Kidney (tissue), 14 donors: ENCODE data around the gene C11orf42. TPM values are rescaled to one million over a fixed set of nuclear protein-coding genes. Genes with fewer than 3 reads are reported as not detected.

Source experiments
- DNase-seq, 5 donors: peaks; one replicate each; pipeline ENCODE4 v3.0.0-alpha.2; 2013 to 2020
- FAIRE-seq: peaks from 2 replicates; lab custom pipeline; 2012; peaks lifted over from hg19 to GRCh38; lab: Jason Lieb, UNC
- H3K27ac ChIP-seq, 2 donors: one replicate each; pipeline ENCODE4 v1.7.0; 2013; ENCODE audit warnings: low read depth in 2 of 2, low read length in 2 of 2, inconsistent platforms in 1 of 2
- H3K27me3 ChIP-seq: one replicate; pipeline ENCODE4 v1.7.1; 2013; ENCODE audit warnings: low read length, inconsistent platforms; ENCODE audit not compliant: control insufficient read depth, insufficient read depth
- H3K36me3 ChIP-seq, 3 donors: one replicate each; pipeline versions ENCODE4 v1.7.0 to v1.7.1; 2013; ENCODE audit warnings: low read length in 3 of 3, control low read depth in 1 of 3, inconsistent platforms in 1 of 3; ENCODE audit not compliant: insufficient read depth in 3 of 3, control insufficient read depth in 2 of 3
- H3K4me1 ChIP-seq, 3 donors: one replicate each; pipeline versions ENCODE4 v1.7.0 to v1.7.1; 2013; ENCODE audit warnings: low read length in 3 of 3, inconsistent platforms in 1 of 3, low read depth in 1 of 3; ENCODE audit not compliant: control insufficient read depth in 2 of 3, insufficient read depth in 2 of 3
- H3K4me3 ChIP-seq, 3 donors: one replicate each; pipeline versions ENCODE4 v1.7.0 to v1.8.1; 2013; ENCODE audit warnings: low read length in 3 of 3, control low read depth in 1 of 3, inconsistent platforms in 1 of 3
- H3K9ac ChIP-seq, 3 donors: one replicate each; pipeline versions ENCODE4 v1.7.0 to v1.7.1; 2013; ENCODE audit warnings: low read length in 3 of 3, control low read depth in 1 of 3, inconsistent platforms in 1 of 3
- H3K9me3 ChIP-seq, 3 donors: one replicate each; pipeline versions ENCODE4 v1.7.0 to v1.7.1; 2013; ENCODE audit warnings: low read length in 3 of 3, control low read depth in 1 of 3, inconsistent platforms in 1 of 3; ENCODE audit not compliant: control insufficient read depth in 2 of 3, insufficient read depth in 1 of 3
- intact Hi-C: fragments of 100-400 bp; cut with DNase I; formaldehyde crosslinking; loops from one replicate; pipeline ENCODE4 v1.11.1; 2022
- polyA plus RNA-seq: library from polyadenylated mRNA; stranded (reverse); fragments of 350-450 nt; fragmentation: Illumina TruSeq; extraction: RNeasy Lipid Tissue Mini Kit (QIAGEN cat#74804); gene quantifications from one replicate; pipeline ENCODE4 v1.2.3, GENCODE V29; 2014; ENCODE audit warnings: low read depth, low replicate concordance; ENCODE audit not compliant: insufficient read depth
- total RNA-seq: library from RNA; stranded (reverse); fragmentation: NEBNext Ultra II Directional; extraction: Animal tissue kit (Norgen Biotek cat#: 25700); gene quantifications from one replicate; pipeline ENCODE4 v1.2.1, GENCODE V29; 2021
- TF ChIP-seq, protein P1 (sequence below): IDR thresholded peaks from 3 replicates; pipeline ENCODE4 v1.5.1; 2012; ENCODE audit warnings: mild to moderate bottlenecking, moderate library complexity, borderline replicate concordance; ENCODE audit not compliant: insufficient read depth; ENCODE audit errors: extremely low read depth
- donor health status: control.
- donor health status: control.
- donor health status: control.
- donor health status: control.
- donor health status: control.
- donor health status: DM: yes; HTN: yes; CAD: no.
- donor health status: Normal renal cell carcinoma (clear cell type).

The C11orf42 gene
- total and polyA plus RNA-seq, 2 donors from 2014 or later = not detected

DNA sequence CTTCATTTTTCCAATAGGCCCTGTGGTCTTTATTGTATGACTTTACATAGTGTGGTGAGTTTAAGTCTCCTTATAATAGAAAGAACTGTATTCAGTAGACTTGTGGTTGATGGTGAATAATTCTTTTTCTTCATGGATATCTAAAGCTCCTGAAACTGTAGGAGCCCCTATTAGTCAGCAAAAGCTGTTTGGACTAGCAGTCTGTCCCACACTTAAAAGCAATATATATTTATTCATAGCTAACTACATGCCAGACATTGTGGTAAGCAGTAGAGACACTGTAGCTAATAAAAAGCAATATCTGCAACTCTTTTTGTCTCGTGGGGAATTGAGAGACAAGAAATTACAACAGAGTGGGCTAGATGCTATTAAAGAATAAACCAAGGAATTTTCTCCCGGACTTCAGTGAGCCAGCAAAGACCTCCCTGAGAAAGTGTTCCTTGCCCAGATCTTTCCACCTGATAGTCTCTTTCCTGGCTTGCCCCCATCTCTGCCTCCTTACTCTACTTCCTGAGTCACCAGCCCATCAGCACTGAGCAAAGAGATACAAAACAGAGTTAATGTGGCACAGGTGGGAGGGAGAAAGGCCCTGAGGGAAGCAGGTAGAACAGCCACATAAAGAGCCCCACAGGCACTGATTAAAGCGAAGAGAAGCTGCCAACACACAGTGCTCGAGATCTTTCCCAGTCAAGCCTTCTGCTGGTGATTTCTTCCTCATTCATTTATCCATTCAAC, 7.7 kb upstream of the C11orf42 start:
- Histone ChIP-seq H3K36me3 (no peaks in the 10 kb centered on the region), H3K27ac (no peak overlapping the region), H3K27me3 (no peaks in the 10 kb centered on the region), H3K9ac (no peak overlapping the region), H3K4me1 (no peaks in the 10 kb centered on the region), H3K9me3 (no peaks in the 10 kb centered on the region), H3K4me3 (no peak overlapping the region)
- TF ChIP-seq, protein P1, sequence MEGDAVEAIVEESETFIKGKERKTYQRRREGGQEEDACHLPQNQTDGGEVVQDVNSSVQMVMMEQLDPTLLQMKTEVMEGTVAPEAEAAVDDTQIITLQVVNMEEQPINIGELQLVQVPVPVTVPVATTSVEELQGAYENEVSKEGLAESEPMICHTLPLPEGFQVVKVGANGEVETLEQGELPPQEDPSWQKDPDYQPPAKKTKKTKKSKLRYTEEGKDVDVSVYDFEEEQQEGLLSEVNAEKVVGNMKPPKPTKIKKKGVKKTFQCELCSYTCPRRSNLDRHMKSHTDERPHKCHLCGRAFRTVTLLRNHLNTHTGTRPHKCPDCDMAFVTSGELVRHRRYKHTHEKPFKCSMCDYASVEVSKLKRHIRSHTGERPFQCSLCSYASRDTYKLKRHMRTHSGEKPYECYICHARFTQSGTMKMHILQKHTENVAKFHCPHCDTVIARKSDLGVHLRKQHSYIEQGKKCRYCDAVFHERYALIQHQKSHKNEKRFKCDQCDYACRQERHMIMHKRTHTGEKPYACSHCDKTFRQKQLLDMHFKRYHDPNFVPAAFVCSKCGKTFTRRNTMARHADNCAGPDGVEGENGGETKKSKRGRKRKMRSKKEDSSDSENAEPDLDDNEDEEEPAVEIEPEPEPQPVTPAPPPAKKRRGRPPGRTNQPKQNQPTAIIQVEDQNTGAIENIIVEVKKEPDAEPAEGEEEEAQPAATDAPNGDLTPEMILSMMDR = no peak
- no peak for FAIRE-seq
- intact Hi-C loops = no loop called here
- DNase-seq = no peak

DNA sequence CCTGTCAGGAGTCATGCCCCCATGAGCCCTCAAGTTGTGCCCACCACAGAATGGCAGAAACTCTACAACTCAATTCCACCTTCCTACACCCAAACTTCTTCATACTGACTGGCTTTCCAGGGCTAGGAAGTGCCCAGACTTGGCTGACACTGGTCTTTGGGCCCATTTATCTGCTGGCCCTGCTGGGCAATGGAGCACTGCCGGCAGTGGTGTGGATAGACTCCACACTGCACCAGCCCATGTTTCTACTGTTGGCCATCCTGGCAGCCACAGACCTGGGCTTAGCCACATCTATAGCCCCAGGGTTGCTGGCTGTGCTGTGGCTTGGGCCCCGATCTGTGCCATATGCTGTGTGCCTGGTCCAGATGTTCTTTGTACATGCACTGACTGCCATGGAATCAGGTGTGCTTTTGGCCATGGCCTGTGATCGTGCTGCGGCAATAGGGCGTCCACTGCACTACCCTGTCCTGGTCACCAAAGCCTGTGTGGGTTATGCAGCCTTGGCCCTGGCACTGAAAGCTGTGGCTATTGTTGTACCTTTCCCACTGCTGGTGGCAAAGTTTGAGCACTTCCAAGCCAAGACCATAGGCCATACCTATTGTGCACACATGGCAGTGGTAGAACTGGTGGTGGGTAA, 6.1 kb upstream of the C11orf42 start, which contains the start of gene OR52W1:
Gene OR52W1 (plus strand): TSS at position 51 of the 637 bp plus-strand sequence. CDS start 0 bp downstream, at position 51.
- H3K27me3 ChIP-seq = no peaks in the 10 kb centered on the region
- H3K27ac ChIP-seq = no peak within 1 kb of the TSS
- no peaks in the 10 kb centered on the region for H3K36me3 ChIP-seq
- DNase-seq = no peak
- intact Hi-C loops = no loop called here
- no peak for FAIRE-seq
- no peaks in the 10 kb centered on the region for H3K9me3 ChIP-seq
- no peak within 1 kb of the TSS for H3K9ac ChIP-seq
- H3K4me3 ChIP-seq = no peak within 1 kb of the TSS
- TF ChIP-seq, protein P1 = no peak
- no peaks in the 10 kb centered on the region for H3K4me1 ChIP-seq

DNA sequence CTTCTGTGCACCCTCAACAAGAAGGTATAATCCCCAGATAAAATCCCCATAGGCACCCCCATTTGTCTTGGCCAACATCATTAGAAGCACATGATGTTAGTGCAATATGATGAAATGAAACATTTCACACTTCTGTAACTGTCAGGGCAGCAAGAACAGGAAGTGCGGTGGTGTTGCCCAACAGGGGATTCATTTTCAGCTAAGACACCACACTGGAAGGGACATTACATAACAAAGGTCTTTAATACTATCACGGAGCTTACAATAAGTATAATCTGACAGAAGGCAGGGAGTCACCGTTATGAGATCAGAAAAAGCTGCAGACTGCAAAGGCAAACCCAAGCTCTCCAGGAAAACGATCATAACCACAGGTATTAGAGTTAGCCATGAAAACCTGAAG, 4.4 kb upstream of the C11orf42 start:
- DNase-seq = no peak
- Histone ChIP-seq H3K4me1 (no peaks in the 10 kb centered on the region), H3K36me3 (peaks cover 0 to 8% (median 5%) of the 10 kb centered on the region in 3 donors), H3K4me3 (no peak overlapping the region), H3K27ac (no peak overlapping the region), H3K27me3 (no peaks in the 10 kb centered on the region), H3K9ac (no peak overlapping the region), H3K9me3 (no peaks in the 10 kb centered on the region)
- intact Hi-C loops = no loop called here
- TF ChIP-seq, protein P1 = no peak
- no peak for FAIRE-seq
